Fibroblast of lung (primary cell): ENCODE data around the gene TCF12.

Experiments used
- CTCF ChIP-seq, 2 donors: IDR thresholded peaks in 1 of 2; conservative IDR thresholded peaks in 1 of 2; 1 replicate in 1 of 2; 2 replicates in 1 of 2; pipeline ENCODE4 v1.5.1; 2011 to 2012; ENCODE audit warnings: low read length in 2 of 2, control low read depth in 1 of 2, inconsistent platforms in 1 of 2, low read depth in 1 of 2, mild to moderate bottlenecking in 1 of 2
- EZH2 ChIP-seq: IDR thresholded peaks from 2 replicates; pipeline ENCODE4 v1.5.1; 2012; ENCODE audit warnings: low read length, control low read depth, mild to moderate bottlenecking; ENCODE audit errors: missing control alignments

GRCh38 chr15:57061281-57061680 lies 142.8 kb downstream of the TCF12 start:
- TF ChIP-seq CTCF (conservative IDR thresholded peaks at IDR 0.05 in 1 of 2, IDR thresholded peaks at IDR 0.05 in 1 of 2; ENCODE audit: low read depth in 1 of 2, low read length in 2 of 2) = no peak
- TF ChIP-seq EZH2 = no peak
